Heart left ventricle (tissue), 16 donors: ENCODE measurements around the gene CHD2. TPM values are rescaled to one million over a fixed set of nuclear protein-coding genes. Genes with fewer than 3 reads are reported as not detected.

Experiments
- ATAC-seq, 4 donors: fragments of 200-7000 bp; cut with Tn5 transposase; one replicate each; pipeline ENCODE4 v1.9.1; 2020 to 2022; ENCODE audit warnings: moderate library complexity in 4 of 4, mild to moderate bottlenecking in 3 of 4, moderate number of reproducible peaks in 1 of 4
- DNase-seq, 5 donors: peaks; one replicate each; pipeline ENCODE4 v3.0.0-alpha.2; 2020
- H3K27ac ChIP-seq, 12 donors: fragments of 200-600 bp; sonication (generic) in 4 of 12; one replicate each; pipeline versions ENCODE4 v1.5.0 to v1.8.0; 2016 to 2022; ENCODE audit warnings: mild to moderate bottlenecking in 2 of 12
- H3K27me3 ChIP-seq, 9 donors: fragments of 200-600 bp; sonication (generic) in 2 of 9; one replicate each; pipeline versions ENCODE4 v1.5.1 to v1.8.0; 2016 to 2022; ENCODE audit warnings: mild to moderate bottlenecking in 3 of 9
- H3K36me3 ChIP-seq, 9 donors: fragments of 200-600 bp; sonication (generic) in 2 of 9; one replicate each; pipeline versions ENCODE4 v1.5.0 to v1.8.0; 2018 to 2022; ENCODE audit warnings: mild to moderate bottlenecking in 2 of 9
- H3K4me1 ChIP-seq, 12 donors: fragments of 200-600 bp; sonication (generic) in 4 of 12; one replicate each; pipeline versions ENCODE4 v1.5.0 to v1.8.0; 2016 to 2022; ENCODE audit warnings: mild to moderate bottlenecking in 3 of 12
- H3K4me3 ChIP-seq, 12 donors: fragments of 200-600 bp; sonication (generic) in 4 of 12; one replicate each; pipeline versions ENCODE4 v1.5.0 to v1.8.0; 2017 to 2022; ENCODE audit warnings: mild to moderate bottlenecking in 9 of 12, moderate library complexity in 4 of 12
- H3K9me3 ChIP-seq, 12 donors: fragments of 200-600 bp; sonication (generic) in 4 of 12; one replicate each; pipeline versions ENCODE4 v1.5.0 to v1.8.0; 2016 to 2022; ENCODE audit warnings: mild to moderate bottlenecking in 1 of 12
- POLR2A ChIP-seq, 2 donors: fragments of 450-650 bp; IDR thresholded peaks; one replicate each; pipeline ENCODE4 v1.6.1; 2017; ENCODE audit warnings: antibody characterized with exemption in 2 of 2, mild to moderate bottlenecking in 2 of 2, moderate library complexity in 2 of 2
- WGBS, 4 donors: extraction: QIAGEN DNeasy Blood & Tissue Kit in 2 of 4; methylation state at CpG; one replicate each; pipeline versions ENCODE4 v1.1.5 to v1.1.7; 2013 to 2018; 5-methylcytosine and 5-hydroxymethylcytosine counted together
- intact Hi-C, 10 donors: fragments of 100-400 bp; cut with DNase I; formaldehyde crosslinking; loops; one replicate each; pipeline versions ENCODE4 v1.11.1 to v1.14.2; 2022
- polyA plus RNA-seq, 2 donors: library from polyadenylated mRNA; stranded (reverse); fragments of 200-250 nt; gene quantifications; one replicate each; pipeline ENCODE4 v1.2.3, GENCODE V29; 2013
- total RNA-seq, 9 donors: library from RNA; depleted of rRNA in 2 of 9; stranded (reverse); fragments of >200 nt in 2 of 9; fragmentation: NEBNext Ultra II Directional in 3 of 9; extraction: Animal tissue kit (Norgen Biotek cat#: 25700) in 3 of 9; gene quantifications; one replicate each; pipeline versions ENCODE4 v1.1.0 to v1.2.4, GENCODE V29; 2016 to 2023
- TF ChIP-seq, protein P1 (sequence below), 12 donors: fragments of 200-600 bp; sonication (generic) in 4 of 12; IDR thresholded peaks; one replicate each; pipeline versions ENCODE4 v1.5.0 to v1.8.0; 2018 to 2022; ENCODE audit warnings: antibody characterized with exemption in 12 of 12, mild to moderate bottlenecking in 5 of 12
- donor health status: ischemic (EF 13 %, LVEDD 7.1; RV severe dilation, severe dysfunction).
- donor health status: healthy with polysubstance abuse.
- donor health status: DM: no; HTN: yes; CAD: no.
- donor health status: DM: no; HTN: no; CAD: no.
- donor health status: ischemic (EF 25% LVEDD 6.9; RV normal size, moderate dysfunction).
- donor health status: ischemic (EF 25% LVEDD 5.7; RV mildly dilated, moderate dysfunction).
- donor health status: healthy.
- donor health status: DM: yes; HTN: yes; CAD: no.
- donor health status: ischemic (EF 35%, LVEDD 5.7; RV mildly dilated, moderate dysfunction).
- donor health status: nonischemic (EF 11% LVEDD 7.7; RV severe dilation, severe dysfunction).
- donor health status: DM: yes; HTN: yes; CAD: no.
- donor health status: PGD.
- donor health status: ischemic (EF 29% LVEDD 5.4; RV normal size, mild dysfunction).
- donor health status: nonischemic (EF 23%, LVEDD 6.1; RV moderate dilation, normal function).

The CHD2 gene
- total and polyA plus RNA-seq, 11 donors = 23.1 to 76.8 (median 41.6) TPM

DNA sequence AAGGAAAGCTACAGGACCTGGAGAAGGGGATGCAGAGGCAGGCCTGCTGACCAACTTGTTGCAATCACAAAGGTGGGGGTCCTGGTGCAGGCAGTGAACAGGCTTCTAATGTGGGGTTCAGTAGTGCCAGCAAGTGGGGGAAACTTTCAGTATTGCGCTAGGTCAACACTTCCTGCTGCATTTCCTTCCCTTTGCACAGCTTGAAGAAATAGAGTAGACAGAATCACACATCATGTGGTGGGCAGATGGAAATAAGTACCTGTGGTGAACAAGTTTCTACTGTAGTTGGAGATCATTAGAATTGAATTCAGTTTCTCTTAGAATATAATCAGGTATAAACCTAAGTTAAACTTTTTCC is 125.5 kb downstream of the CHD2 start:
- WGBS, 4 donors = 71 to 88% (median 76%) methylated on average over 1 of the region's 1 CpG
- peak overlapping the region in 3 of 12 donors; percentile 5 to 96 (median 83) for H3K27ac ChIP-seq
- no peak overlapping the region for H3K4me3 ChIP-seq
- no peaks in the 10 kb centered on the region for H3K9me3 ChIP-seq
- no peak for DNase-seq
- H3K36me3 ChIP-seq = peaks cover 0 to 74% (median 69%) of the 10 kb centered on the region in 9 donors
- no peak for ATAC-seq
- no peaks in the 10 kb centered on the region for H3K27me3 ChIP-seq
- intact Hi-C loops = loop anchor here in 2 of 10 donors (10.0 kb wide), 2 partner anchors 231 to 1299 kb away; no protein-coding TSS in a partner anchor
- TF ChIP-seq, protein P1, sequence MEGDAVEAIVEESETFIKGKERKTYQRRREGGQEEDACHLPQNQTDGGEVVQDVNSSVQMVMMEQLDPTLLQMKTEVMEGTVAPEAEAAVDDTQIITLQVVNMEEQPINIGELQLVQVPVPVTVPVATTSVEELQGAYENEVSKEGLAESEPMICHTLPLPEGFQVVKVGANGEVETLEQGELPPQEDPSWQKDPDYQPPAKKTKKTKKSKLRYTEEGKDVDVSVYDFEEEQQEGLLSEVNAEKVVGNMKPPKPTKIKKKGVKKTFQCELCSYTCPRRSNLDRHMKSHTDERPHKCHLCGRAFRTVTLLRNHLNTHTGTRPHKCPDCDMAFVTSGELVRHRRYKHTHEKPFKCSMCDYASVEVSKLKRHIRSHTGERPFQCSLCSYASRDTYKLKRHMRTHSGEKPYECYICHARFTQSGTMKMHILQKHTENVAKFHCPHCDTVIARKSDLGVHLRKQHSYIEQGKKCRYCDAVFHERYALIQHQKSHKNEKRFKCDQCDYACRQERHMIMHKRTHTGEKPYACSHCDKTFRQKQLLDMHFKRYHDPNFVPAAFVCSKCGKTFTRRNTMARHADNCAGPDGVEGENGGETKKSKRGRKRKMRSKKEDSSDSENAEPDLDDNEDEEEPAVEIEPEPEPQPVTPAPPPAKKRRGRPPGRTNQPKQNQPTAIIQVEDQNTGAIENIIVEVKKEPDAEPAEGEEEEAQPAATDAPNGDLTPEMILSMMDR (IDR thresholded peaks at IDR 0.05) = no peak
- TF ChIP-seq POLR2A (IDR thresholded peaks at IDR 0.05) = no peak
- H3K4me1 ChIP-seq = peaks cover 0 to 78% (median 42%) of the 10 kb centered on the region in 12 donors

DNA sequence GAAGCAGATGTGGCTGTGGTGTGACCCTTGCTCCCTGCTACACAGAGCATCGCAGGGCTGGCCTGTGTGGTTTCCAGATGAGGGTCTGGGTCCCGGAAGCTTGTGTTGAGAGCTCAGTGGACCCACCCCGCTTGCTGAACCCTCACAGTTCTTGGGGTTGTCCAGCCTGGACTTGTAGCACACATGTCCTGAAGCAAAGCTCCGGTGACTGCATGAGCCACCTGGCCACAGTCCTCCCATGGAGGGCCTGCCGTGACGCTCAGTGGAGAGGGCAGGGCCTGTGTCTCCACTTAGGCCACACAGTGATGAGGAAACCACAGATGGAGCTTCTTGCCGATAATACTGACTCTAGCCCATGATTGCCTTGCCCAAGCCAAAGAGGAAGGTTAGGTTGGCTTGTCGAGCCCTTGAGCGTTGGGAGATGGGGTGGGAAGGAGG is 126.3 kb downstream of the CHD2 start:
- intact Hi-C loops = loop anchor here in 2 of 10 donors (10.0 kb wide), 2 partner anchors 232 to 1298 kb away; no protein-coding TSS in a partner anchor
- WGBS, 4 donors = 88 to 92% (median 90%) methylated on average over 7 to 9 of the region's 9 CpGs
- no peak for TF ChIP-seq POLR2A (IDR thresholded peaks at IDR 0.05)
- TF ChIP-seq, protein P1 (IDR thresholded peaks at IDR 0.05) = no peak
- Histone ChIP-seq H3K36me3 (peaks cover 0 to 66% (median 61%) of the 10 kb centered on the region in 9 donors), H3K27ac (peak overlapping the region in 3 of 12 donors; percentile 15 to 96 (median 83)), H3K27me3 (no peaks in the 10 kb centered on the region), H3K9me3 (no peaks in the 10 kb centered on the region), H3K4me3 (no peak overlapping the region), H3K4me1 (peaks cover 0 to 74% (median 47%) of the 10 kb centered on the region in 12 donors)
- DNase-seq (no peak), ATAC-seq (no peak)

DNA sequence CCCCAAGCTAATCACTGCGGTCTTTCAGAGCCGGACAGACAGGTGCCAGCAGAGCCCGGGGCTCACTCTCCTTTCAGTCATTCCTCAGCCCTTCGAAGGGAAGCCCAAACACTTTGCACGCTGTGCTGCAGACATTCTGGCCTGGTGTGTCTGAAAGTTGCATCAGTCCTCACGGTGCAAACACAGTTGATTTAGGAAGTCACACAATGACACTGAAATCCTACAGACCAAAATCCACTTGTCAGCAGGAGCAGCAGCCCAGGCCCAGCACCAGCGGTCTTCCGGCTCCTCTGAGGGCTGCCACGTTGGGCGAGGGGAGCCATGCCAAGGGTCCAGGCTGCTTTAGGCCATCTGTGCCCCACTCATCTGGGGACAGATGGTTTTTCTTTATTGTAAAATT is 127.3 kb downstream of the CHD2 start:
- TF ChIP-seq POLR2A (IDR thresholded peaks at IDR 0.05) = no peak
- TF ChIP-seq, protein P1 (IDR thresholded peaks at IDR 0.05) = no peak
- Histone ChIP-seq H3K4me1 (peaks cover 0 to 67% (median 47%) of the 10 kb centered on the region in 12 donors), H3K4me3 (no peak overlapping the region), H3K27me3 (no peaks in the 10 kb centered on the region), H3K9me3 (no peaks in the 10 kb centered on the region), H3K36me3 (peaks cover 0 to 56% (median 51%) of the 10 kb centered on the region in 9 donors), H3K27ac (peak overlapping the region in 10 of 12 donors; percentile 74 to 96 (median 83))
- DNase-seq (peak in 1 of 5 donors; percentile 65), ATAC-seq (no peak)
- WGBS, 4 donors = 77 to 84% (median 79%) methylated on average over 10 of the region's 10 CpGs
- intact Hi-C loops = loop anchor here in 2 of 10 donors (10.0 kb wide), 2 partner anchors 233 to 1297 kb away; no protein-coding TSS in a partner anchor

DNA sequence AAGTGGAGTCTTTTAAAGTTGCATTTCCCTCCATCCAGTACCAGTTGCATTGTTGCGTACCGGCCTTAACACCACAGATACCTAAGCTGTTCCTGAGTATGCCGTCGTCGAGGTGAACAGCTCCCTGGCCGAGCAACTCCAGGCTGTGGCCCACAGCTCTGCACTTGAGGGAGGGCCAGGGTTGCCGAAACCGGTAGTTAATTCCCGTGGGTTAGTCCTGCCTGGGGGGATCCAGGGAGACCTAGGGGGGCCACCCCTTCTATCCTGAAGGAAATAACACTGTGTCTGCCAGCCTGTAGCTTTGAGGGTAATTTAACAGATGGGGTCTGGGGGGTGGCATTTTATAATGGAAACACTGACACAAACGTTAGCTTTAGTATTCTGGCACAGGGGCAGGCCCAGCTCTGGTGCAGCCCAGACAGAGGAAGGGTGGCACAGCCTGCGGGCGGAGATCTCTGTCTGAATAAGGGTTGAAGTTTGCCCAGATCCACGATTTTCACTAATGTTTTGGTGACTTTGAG is 128.0 kb downstream of the CHD2 start:
- ATAC-seq (peak in 2 of 4 donors; percentile 6 to 16), DNase-seq (no peak)
- TF ChIP-seq, protein P1 (IDR thresholded peaks at IDR 0.05) = no peak
- no peak for TF ChIP-seq POLR2A (IDR thresholded peaks at IDR 0.05)
- WGBS, 4 donors = 40 to 53% (median 47%) methylated on average over 12 to 13 of the region's 13 CpGs
- Histone ChIP-seq H3K27ac (peak overlapping the region; percentile 43 to 96 (median 83)), H3K4me3 (peak overlapping the region in 2 of 12 donors; percentile 1), H3K4me1 (peaks cover 0 to 67% (median 47%) of the 10 kb centered on the region in 12 donors), H3K9me3 (no peaks in the 10 kb centered on the region), H3K36me3 (peaks cover 0 to 48% (median 43%) of the 10 kb centered on the region in 9 donors), H3K27me3 (no peaks in the 10 kb centered on the region)
- intact Hi-C loops = loop anchor here in 2 of 10 donors (10.0 kb wide), 2 partner anchors 233 to 1297 kb away; no protein-coding TSS in a partner anchor
